ENCODE measurements around the gene MUC5AC. TPM values are rescaled to one million over a fixed set of nuclear protein-coding genes. Genes with fewer than 3 reads are reported as not detected.

Gene MUC5AC
- total RNA-seq, 1 experiment from 2014 or later = under 0.01 TPM

DNA sequence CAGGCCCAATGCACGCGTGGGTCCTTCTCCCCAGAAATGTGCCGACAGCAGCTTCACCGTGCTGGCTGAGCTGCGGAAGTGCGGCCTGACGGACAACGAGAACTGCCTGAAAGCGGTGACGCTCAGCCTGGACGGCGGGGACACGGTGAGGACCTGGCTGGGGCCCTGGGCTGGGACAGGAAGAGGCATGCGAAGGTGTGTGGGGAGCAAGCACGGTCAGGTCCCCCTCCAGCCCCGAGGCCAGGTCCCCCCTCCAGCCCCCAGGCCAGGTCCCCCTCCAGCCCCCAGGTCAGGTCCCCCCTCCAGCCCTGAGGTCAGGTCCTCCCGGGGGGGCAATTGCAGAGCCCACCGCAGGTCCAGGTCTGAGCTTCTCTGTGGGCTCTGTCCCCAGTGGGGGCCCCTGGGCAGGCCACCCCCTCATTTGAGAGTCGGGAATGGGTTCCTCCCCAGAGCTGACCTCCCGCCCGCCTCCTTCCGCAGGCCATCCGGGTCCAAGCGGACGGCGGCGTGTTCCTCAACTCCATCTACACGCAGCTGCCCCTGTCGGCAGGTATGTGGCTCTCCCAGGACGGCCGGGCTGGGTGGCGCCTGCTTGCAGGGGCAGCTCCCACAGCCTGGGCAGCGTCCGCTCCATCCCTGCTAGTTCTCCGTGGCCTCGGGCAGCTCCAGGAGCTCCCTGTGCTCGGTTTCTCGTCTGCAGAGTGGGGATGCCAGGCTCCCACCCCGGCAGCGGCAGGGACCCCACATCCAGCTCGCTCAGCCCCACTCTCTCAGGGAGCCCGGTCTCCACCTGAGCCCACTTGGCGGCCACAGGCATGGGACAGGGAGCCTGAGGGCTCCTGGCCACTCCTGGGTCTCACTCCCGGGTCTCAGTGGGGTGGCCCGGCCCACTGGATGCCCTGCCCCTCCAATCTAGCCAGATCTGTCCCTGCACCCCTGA is 73.0 kb downstream of the MUC5AC start (continued):
- TF ChIP-seq AR (CRISPR knock-in tag; IDR thresholded peaks at IDR 0.05) = no peak

- DNase-seq (ENCODE audit: low spot score) (no peak), ATAC-seq (no peak)
- Mint-ChIP-seq H3K4me1 (no peaks in the 10 kb centered on the region), H3K27me3 (ENCODE audit: low read depth) (no peaks in the 10 kb centered on the region), H3K36me3 (no peaks in the 10 kb centered on the region), H3K27ac (no peak overlapping the region), H3K4me3 (no peak overlapping the region), H3K9me3 (no peaks in the 10 kb centered on the region)
- ChIA-PET CTCF (no interaction called here), POLR2A (no interaction called here)
- no peak for TF ChIP-seq ZNF219 (CRISPR knock-in tag; IDR thresholded peaks at IDR 0.05; ENCODE audit: borderline replicate concordance)
- no peak for TF ChIP-seq USF2 (CRISPR knock-in tag; IDR thresholded peaks at IDR 0.05)
- no peak for TF ChIP-seq NR2C2 (CRISPR knock-in tag; IDR thresholded peaks at IDR 0.05)
- TF ChIP-seq, protein P1, sequence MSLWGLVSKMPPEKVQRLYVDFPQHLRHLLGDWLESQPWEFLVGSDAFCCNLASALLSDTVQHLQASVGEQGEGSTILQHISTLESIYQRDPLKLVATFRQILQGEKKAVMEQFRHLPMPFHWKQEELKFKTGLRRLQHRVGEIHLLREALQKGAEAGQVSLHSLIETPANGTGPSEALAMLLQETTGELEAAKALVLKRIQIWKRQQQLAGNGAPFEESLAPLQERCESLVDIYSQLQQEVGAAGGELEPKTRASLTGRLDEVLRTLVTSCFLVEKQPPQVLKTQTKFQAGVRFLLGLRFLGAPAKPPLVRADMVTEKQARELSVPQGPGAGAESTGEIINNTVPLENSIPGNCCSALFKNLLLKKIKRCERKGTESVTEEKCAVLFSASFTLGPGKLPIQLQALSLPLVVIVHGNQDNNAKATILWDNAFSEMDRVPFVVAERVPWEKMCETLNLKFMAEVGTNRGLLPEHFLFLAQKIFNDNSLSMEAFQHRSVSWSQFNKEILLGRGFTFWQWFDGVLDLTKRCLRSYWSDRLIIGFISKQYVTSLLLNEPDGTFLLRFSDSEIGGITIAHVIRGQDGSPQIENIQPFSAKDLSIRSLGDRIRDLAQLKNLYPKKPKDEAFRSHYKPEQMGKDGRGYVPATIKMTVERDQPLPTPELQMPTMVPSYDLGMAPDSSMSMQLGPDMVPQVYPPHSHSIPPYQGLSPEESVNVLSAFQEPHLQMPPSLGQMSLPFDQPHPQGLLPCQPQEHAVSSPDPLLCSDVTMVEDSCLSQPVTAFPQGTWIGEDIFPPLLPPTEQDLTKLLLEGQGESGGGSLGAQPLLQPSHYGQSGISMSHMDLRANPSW (CRISPR knock-in tag; conservative IDR thresholded peaks at IDR 0.05; ENCODE audit: low read depth) = no peak
Observed at GRCh38 chr11:1231396-1232020, 73.8 kb downstream of the MUC5AC start.

- DNase-seq (ENCODE audit: low spot score) = peak; percentile 8
- no peak overlapping the region for H3K27ac Mint-ChIP-seq
- TF ChIP-seq SP1 (CRISPR knock-in tag; conservative IDR thresholded peaks at IDR 0.05) = no peak
- TF ChIP-seq, protein P2, sequence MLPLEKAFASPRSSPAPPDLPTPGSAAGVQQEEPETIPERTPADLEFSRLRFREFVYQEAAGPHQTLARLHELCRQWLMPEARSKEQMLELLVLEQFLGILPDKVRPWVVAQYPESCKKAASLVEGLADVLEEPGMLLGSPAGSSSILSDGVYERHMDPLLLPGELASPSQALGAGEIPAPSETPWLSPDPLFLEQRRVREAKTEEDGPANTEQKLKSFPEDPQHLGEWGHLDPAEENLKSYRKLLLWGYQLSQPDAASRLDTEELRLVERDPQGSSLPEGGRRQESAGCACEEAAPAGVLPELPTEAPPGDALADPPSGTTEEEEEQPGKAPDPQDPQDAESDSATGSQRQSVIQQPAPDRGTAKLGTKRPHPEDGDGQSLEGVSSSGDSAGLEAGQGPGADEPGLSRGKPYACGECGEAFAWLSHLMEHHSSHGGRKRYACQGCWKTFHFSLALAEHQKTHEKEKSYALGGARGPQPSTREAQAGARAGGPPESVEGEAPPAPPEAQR (CRISPR knock-in tag; IDR thresholded peaks at IDR 0.05) = no peak
- TF ChIP-seq, protein P3, sequence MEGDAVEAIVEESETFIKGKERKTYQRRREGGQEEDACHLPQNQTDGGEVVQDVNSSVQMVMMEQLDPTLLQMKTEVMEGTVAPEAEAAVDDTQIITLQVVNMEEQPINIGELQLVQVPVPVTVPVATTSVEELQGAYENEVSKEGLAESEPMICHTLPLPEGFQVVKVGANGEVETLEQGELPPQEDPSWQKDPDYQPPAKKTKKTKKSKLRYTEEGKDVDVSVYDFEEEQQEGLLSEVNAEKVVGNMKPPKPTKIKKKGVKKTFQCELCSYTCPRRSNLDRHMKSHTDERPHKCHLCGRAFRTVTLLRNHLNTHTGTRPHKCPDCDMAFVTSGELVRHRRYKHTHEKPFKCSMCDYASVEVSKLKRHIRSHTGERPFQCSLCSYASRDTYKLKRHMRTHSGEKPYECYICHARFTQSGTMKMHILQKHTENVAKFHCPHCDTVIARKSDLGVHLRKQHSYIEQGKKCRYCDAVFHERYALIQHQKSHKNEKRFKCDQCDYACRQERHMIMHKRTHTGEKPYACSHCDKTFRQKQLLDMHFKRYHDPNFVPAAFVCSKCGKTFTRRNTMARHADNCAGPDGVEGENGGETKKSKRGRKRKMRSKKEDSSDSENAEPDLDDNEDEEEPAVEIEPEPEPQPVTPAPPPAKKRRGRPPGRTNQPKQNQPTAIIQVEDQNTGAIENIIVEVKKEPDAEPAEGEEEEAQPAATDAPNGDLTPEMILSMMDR (IDR thresholded peaks at IDR 0.05) = no peak
- TF ChIP-seq E2F1 (CRISPR knock-in tag; IDR thresholded peaks at IDR 0.05) = no peak
- no peak for TF ChIP-seq RORB (CRISPR knock-in tag; IDR thresholded peaks at IDR 0.05)
- TF ChIP-seq ARID4B (CRISPR knock-in tag; IDR thresholded peaks at IDR 0.05; ENCODE audit: borderline replicate concordance) = no peak
Observed at GRCh38 chr11:1232021-1232882, 74.5 kb downstream of the MUC5AC start.

More at GRCh38 chr11:1232021-1232882, 74.5 kb downstream of the MUC5AC start:
- no peaks in the 10 kb centered on the region for H3K27me3 Mint-ChIP-seq (ENCODE audit: low read depth)
- H3K36me3 Mint-ChIP-seq = no peaks in the 10 kb centered on the region
- no peak overlapping the region for H3K4me3 Mint-ChIP-seq
- POLR2A ChIA-PET = interaction anchor here (0.6 kb wide), 1 partner anchor 15 kb away, joined by 3 read pairs; no protein-coding TSS in a partner anchor
- CTCF ChIA-PET = interaction anchor here (1.5 kb wide), 1 partner anchor 8 kb away, joined by 3 read pairs; no protein-coding TSS in a partner anchor
- no peaks in the 10 kb centered on the region for H3K9me3 Mint-ChIP-seq
- H3K4me1 Mint-ChIP-seq = no peaks in the 10 kb centered on the region
- ATAC-seq = no peak
